ENCODE results near the gene ITPKC.
A peak's percentile ranks its signal among the peaks of the same experiment; 100 is the strongest.

Gene ITPKC

DNA sequence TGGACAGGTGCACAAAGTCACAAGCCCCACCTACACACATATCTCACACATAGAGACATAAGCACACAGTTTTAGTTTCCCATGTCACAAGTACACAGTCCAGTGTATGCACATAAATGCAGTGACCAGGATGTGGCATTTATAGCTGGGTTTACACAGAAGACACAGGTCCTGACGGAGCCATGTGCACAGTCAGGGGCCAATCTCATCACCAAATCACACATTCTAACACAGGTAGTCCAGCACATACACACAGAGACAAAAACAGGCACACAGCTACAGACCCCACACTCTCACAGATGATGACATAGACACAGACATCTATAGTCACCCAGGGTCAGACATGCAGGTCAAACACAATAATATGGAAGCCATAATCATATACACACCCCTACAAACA, 28.6 kb upstream of the ITPKC start:
- Histone ChIP-seq H3K79me2 (ENCODE audit: control insufficient read depth, insufficient read depth, low read length) (peaks cover 12% of the 10 kb centered on the region), H3K4ac (ENCODE audit: low read depth, low read length) (no peak overlapping the region), H2BK5ac (ENCODE audit: low read length) (no peak overlapping the region), H3K27me3 (ENCODE audit: insufficient read depth, low read length, poor library complexity) (no peaks in the 10 kb centered on the region), H3K56ac (ENCODE audit: low read length) (no peak overlapping the region), H3K18ac (ENCODE audit: low read length) (no peak overlapping the region), H3K4me2 (ENCODE audit: low read length) (no peak overlapping the region), H2BK120ac (ENCODE audit: low read depth, low read length) (no peak overlapping the region), H3K4me1 (ENCODE audit: control insufficient read depth, low read depth, low read length) (peaks cover 1% of the 10 kb centered on the region), H3K9ac (ENCODE audit: low read length) (no peak overlapping the region), H4K5ac (ENCODE audit: low read length) (no peak overlapping the region), H3K36me3 (ENCODE audit: control insufficient read depth, insufficient read depth, low read length) (peaks cover 5% of the 10 kb centered on the region), H3K23ac (ENCODE audit: low read length) (no peak overlapping the region), H3K79me1 (ENCODE audit: low read length) (peaks cover 18% of the 10 kb centered on the region), H2AK5ac (ENCODE audit: low read length) (no peak overlapping the region), H2BK15ac (replicated peaks; ENCODE audit: low read depth) (no peak overlapping the region), H4K8ac (ENCODE audit: low read depth, low read length) (no peak overlapping the region), H3K27ac (ENCODE audit: low read depth, low read length) (no peak overlapping the region), H3K4me3 (ENCODE audit: low read length) (no peak overlapping the region)
- WGBS (ENCODE audit: extremely low coverage, insufficient coverage, low lambda C conversion rate), result no CpG with 5 or more reads among the region's 1 CpG
- DNase-seq, result no peak

GRCh38 chr19:40688987-40689338, 27.9 kb upstream of the ITPKC start:
- no peak overlapping the region for H3K4me3 ChIP-seq (ENCODE audit: low read length)

GRCh38 chr19:40689339-40690049, 27.4 kb upstream of the ITPKC start:
- Histone ChIP-seq H2BK120ac (ENCODE audit: low read depth, low read length) (no peak overlapping the region), H2BK5ac (ENCODE audit: low read length) (peak overlapping the region; percentile 43), H4K5ac (ENCODE audit: low read length) (no peak overlapping the region), H3K9ac (ENCODE audit: low read length) (peak overlapping the region; percentile 90), H2AK5ac (ENCODE audit: low read length) (peak overlapping the region; percentile 59), H3K27ac (ENCODE audit: low read depth, low read length) (no peak overlapping the region), H3K56ac (ENCODE audit: low read length) (peak overlapping the region; percentile 95), H4K8ac (ENCODE audit: low read depth, low read length) (no peak overlapping the region), H3K4me2 (ENCODE audit: low read length) (peak overlapping the region; percentile 97), H3K79me1 (ENCODE audit: low read length) (peaks cover 18% of the 10 kb centered on the region), H3K79me2 (ENCODE audit: control insufficient read depth, insufficient read depth, low read length) (peaks cover 12% of the 10 kb centered on the region), H3K18ac (ENCODE audit: low read length) (no peak overlapping the region), H3K23ac (ENCODE audit: low read length) (peak overlapping the region; percentile 94), H3K27me3 (ENCODE audit: insufficient read depth, low read length, poor library complexity) (no peaks in the 10 kb centered on the region), H3K36me3 (ENCODE audit: control insufficient read depth, insufficient read depth, low read length) (peaks cover 5% of the 10 kb centered on the region), H3K4ac (ENCODE audit: low read depth, low read length) (no peak overlapping the region), H3K4me1 (ENCODE audit: control insufficient read depth, low read depth, low read length) (peaks cover 1% of the 10 kb centered on the region), H3K4me3 (ENCODE audit: low read length) (peak overlapping the region; percentile 78), H2BK15ac (replicated peaks; ENCODE audit: low read depth) (no peak overlapping the region)
- peak; percentile 46 for DNase-seq
- no CpG with 5 or more reads among the region's 18 CpGs for WGBS (ENCODE audit: extremely low coverage, insufficient coverage, low lambda C conversion rate)

More at GRCh38 chr19:40688987-40689338, 27.9 kb upstream of the ITPKC start:
- no peak overlapping the region for H4K8ac ChIP-seq (ENCODE audit: low read depth, low read length)
- no peak overlapping the region for H2AK5ac ChIP-seq (ENCODE audit: low read length)
- peaks cover 18% of the 10 kb centered on the region for H3K79me1 ChIP-seq (ENCODE audit: low read length)
- peak overlapping the region; percentile 97 for H3K4me2 ChIP-seq (ENCODE audit: low read length)
- peak overlapping the region; percentile 95 for H3K56ac ChIP-seq (ENCODE audit: low read length)
- no peak overlapping the region for H3K27ac ChIP-seq (ENCODE audit: low read depth, low read length)
- peaks cover 12% of the 10 kb centered on the region for H3K79me2 ChIP-seq (ENCODE audit: control insufficient read depth, insufficient read depth, low read length)
- peaks cover 1% of the 10 kb centered on the region for H3K4me1 ChIP-seq (ENCODE audit: control insufficient read depth, low read depth, low read length)
- H2BK5ac ChIP-seq (ENCODE audit: low read length), result no peak overlapping the region
- H3K36me3 ChIP-seq (ENCODE audit: control insufficient read depth, insufficient read depth, low read length), result peaks cover 5% of the 10 kb centered on the region
- no peaks in the 10 kb centered on the region for H3K27me3 ChIP-seq (ENCODE audit: insufficient read depth, low read length, poor library complexity)
- H3K23ac ChIP-seq (ENCODE audit: low read length), result peak overlapping the region; percentile 37
- no peak overlapping the region for H2BK120ac ChIP-seq (ENCODE audit: low read depth, low read length)
- no peak overlapping the region for H3K4ac ChIP-seq (ENCODE audit: low read depth, low read length)
- DNase-seq, result no peak
- no CpG with 5 or more reads among the region's 4 CpGs for WGBS (ENCODE audit: extremely low coverage, insufficient coverage, low lambda C conversion rate)
- no peak overlapping the region for H4K5ac ChIP-seq (ENCODE audit: low read length)
- no peak overlapping the region for H3K18ac ChIP-seq (ENCODE audit: low read length)
- no peak overlapping the region for H2BK15ac ChIP-seq (replicated peaks; ENCODE audit: low read depth)
- peak overlapping the region; percentile 90 for H3K9ac ChIP-seq (ENCODE audit: low read length)

GRCh38 chr19:40690050-40690692, 26.7 kb upstream of the ITPKC start, which contains the start of gene NUMBL:
NUMBL (minus strand) TSS chr19:40690651; CDS start chr19:40690483, 168 bp downstream.
- Histone ChIP-seq H3K79me1 (ENCODE audit: low read length) (peaks cover 18% of the 10 kb centered on the region), H3K18ac (ENCODE audit: low read length) (peak within 1 kb of the TSS; percentile 43), H2BK15ac (replicated peaks; ENCODE audit: low read depth) (no peak within 1 kb of the TSS), H3K27ac (ENCODE audit: low read depth, low read length) (peak within 1 kb of the TSS; percentile 81), H3K4me3 (ENCODE audit: low read length) (peak within 1 kb of the TSS; percentile 78), H3K23ac (ENCODE audit: low read length) (peak within 1 kb of the TSS; percentile 94), H3K4me1 (ENCODE audit: control insufficient read depth, low read depth, low read length) (peaks cover 1% of the 10 kb centered on the region), H3K36me3 (ENCODE audit: control insufficient read depth, insufficient read depth, low read length) (peaks cover 4% of the 10 kb centered on the region), H3K27me3 (ENCODE audit: insufficient read depth, low read length, poor library complexity) (no peaks in the 10 kb centered on the region), H3K9ac (ENCODE audit: low read length) (peak within 1 kb of the TSS; percentile 90), H2BK5ac (ENCODE audit: low read length) (peak within 1 kb of the TSS; percentile 43), H2BK120ac (ENCODE audit: low read depth, low read length) (no peak within 1 kb of the TSS), H4K5ac (ENCODE audit: low read length) (peak within 1 kb of the TSS; percentile 39), H3K79me2 (ENCODE audit: control insufficient read depth, insufficient read depth, low read length) (peaks cover 12% of the 10 kb centered on the region), H3K4ac (ENCODE audit: low read depth, low read length) (peak within 1 kb of the TSS; percentile 49), H3K56ac (ENCODE audit: low read length) (peak within 1 kb of the TSS; percentile 95), H2AK5ac (ENCODE audit: low read length) (peak within 1 kb of the TSS; percentile 59), H3K4me2 (ENCODE audit: low read length) (peak within 1 kb of the TSS; percentile 97), H4K8ac (ENCODE audit: low read depth, low read length) (no peak within 1 kb of the TSS)
- no peak for DNase-seq
- no CpG with 5 or more reads among the region's 50 CpGs for WGBS (ENCODE audit: extremely low coverage, insufficient coverage, low lambda C conversion rate)

DNA sequence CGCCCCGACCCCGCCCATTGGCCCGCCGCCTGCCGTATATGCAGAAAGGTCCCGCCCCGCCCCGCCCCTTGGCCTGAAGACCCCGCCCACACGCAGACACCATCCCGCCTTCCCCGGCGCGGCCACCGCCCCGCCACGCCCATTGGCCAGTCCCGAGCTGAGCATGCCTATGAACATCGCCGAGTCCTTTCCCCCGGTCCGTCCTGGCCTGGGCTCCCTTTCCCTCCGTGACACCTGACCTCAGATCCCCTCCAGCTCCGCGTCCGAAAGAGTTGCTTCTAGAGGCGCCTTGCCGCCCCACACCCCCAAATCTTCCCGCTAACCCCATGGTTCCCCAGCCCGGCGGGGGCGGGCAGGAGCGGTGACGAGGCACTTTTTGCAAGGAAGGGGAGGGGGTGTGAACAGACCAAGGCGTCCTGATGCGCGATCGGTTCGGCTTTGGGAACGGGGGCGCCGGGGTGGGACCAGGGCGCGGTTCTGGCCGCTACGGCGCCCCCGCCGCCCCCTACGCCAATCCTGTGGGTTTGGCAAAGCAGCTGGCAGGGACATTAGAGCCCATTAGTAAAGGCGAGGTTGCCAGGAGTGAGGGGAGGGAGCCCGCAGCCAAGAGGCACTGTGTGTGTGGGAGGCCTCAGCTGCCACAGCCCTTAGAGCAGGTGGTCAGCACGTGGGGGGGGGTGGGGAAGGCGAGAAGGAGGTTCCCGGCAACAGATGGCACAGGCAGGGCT, 26.1 kb upstream of the ITPKC start:
- peak overlapping the region; percentile 30 for H3K18ac ChIP-seq (ENCODE audit: low read length)
- H3K4me3 ChIP-seq (ENCODE audit: low read length), result peak overlapping the region; percentile 45
- peaks cover 1% of the 10 kb centered on the region for H3K4me1 ChIP-seq (ENCODE audit: control insufficient read depth, low read depth, low read length)
- no CpG with 5 or more reads among the region's 56 CpGs for WGBS (ENCODE audit: extremely low coverage, insufficient coverage, low lambda C conversion rate)
- H4K5ac ChIP-seq (ENCODE audit: low read length), result no peak overlapping the region
- no peaks in the 10 kb centered on the region for H3K36me3 ChIP-seq (ENCODE audit: control insufficient read depth, insufficient read depth, low read length)
- H2BK120ac ChIP-seq (ENCODE audit: low read depth, low read length), result no peak overlapping the region
- no peaks in the 10 kb centered on the region for H3K27me3 ChIP-seq (ENCODE audit: insufficient read depth, low read length, poor library complexity)
- peaks cover 12% of the 10 kb centered on the region for H3K79me2 ChIP-seq (ENCODE audit: control insufficient read depth, insufficient read depth, low read length)
- peak overlapping the region; percentile 82 for H3K9ac ChIP-seq (ENCODE audit: low read length)
- peak overlapping the region; percentile 88 for H3K56ac ChIP-seq (ENCODE audit: low read length)
- no peak overlapping the region for H2BK15ac ChIP-seq (replicated peaks; ENCODE audit: low read depth)
- H3K4me2 ChIP-seq (ENCODE audit: low read length), result peak overlapping the region; percentile 86
- no peak overlapping the region for H3K23ac ChIP-seq (ENCODE audit: low read length)
- peak overlapping the region; percentile 24 for H2BK5ac ChIP-seq (ENCODE audit: low read length)
- H2AK5ac ChIP-seq (ENCODE audit: low read length), result no peak overlapping the region
- H4K8ac ChIP-seq (ENCODE audit: low read depth, low read length), result no peak overlapping the region
- peak overlapping the region; percentile 81 for H3K27ac ChIP-seq (ENCODE audit: low read depth, low read length)
- H3K4ac ChIP-seq (ENCODE audit: low read depth, low read length), result peak overlapping the region; percentile 49
- DNase-seq, result peak; percentile 96
- peaks cover 18% of the 10 kb centered on the region for H3K79me1 ChIP-seq (ENCODE audit: low read length)
